ENCODE data around the gene SHMT2.
A peak's percentile ranks its signal among the peaks of the same experiment; 100 is the strongest.

The SHMT2 gene

DNA sequence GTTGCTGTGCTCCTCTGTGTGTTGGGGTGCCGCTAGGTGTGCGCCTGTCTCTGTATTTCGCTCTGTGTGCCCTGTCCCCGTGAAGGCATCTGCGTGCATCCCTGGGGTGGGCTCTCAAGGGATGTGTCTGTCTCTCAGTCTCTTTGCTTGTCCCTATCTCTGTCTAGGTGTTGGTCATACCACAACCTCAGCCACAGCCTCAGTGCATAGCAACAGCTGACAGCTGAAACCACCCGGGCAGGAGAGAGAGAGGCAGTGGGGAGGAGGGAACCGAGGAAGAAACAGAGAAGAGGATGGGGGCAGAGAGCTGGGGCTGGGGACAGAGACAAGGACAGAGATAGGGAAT, 13.9 kb upstream of the SHMT2 start:
- Histone ChIP-seq H3K4me3 (ENCODE audit: low read depth in 1 of 2, low read length in 2 of 2) (no peak overlapping the region), H3K4me1 (ENCODE audit: control insufficient read depth in 1 of 2, insufficient read depth in 2 of 2, low read length in 2 of 2) (peaks cover 0 to 48% of the 10 kb centered on the region in 2 donors), H3K27me3 (ENCODE audit: low read depth, low read length) (peaks cover 52% of the 10 kb centered on the region), H3K9me3 (ENCODE audit: control insufficient read depth in 1 of 2, low read length in 2 of 2) (no peaks in the 10 kb centered on the region), H3K27ac (ENCODE audit: low read length) (no peak overlapping the region), H3K36me3 (ENCODE audit: control insufficient read depth in 1 of 2, insufficient read depth in 2 of 2, low read length in 2 of 2) (peaks cover 3 to 24% of the 10 kb centered on the region in 2 donors)

- peak within 1 kb of the TSS in 1 of 2 donors; percentile 65 for H3K4me3 ChIP-seq (ENCODE audit: low read depth in 1 of 2, low read length in 2 of 2)
- peaks cover 0 to 18% of the 10 kb centered on the region in 2 donors for H3K36me3 ChIP-seq (ENCODE audit: control insufficient read depth in 1 of 2, insufficient read depth in 2 of 2, low read length in 2 of 2)
- H3K27me3 ChIP-seq (ENCODE audit: low read depth, low read length), result peaks cover 59% of the 10 kb centered on the region
- no peaks in the 10 kb centered on the region for H3K9me3 ChIP-seq (ENCODE audit: control insufficient read depth in 1 of 2, low read length in 2 of 2)
- no peak within 1 kb of the TSS for H3K27ac ChIP-seq (ENCODE audit: low read length)
- peaks cover 0 to 48% of the 10 kb centered on the region in 2 donors for H3K4me1 ChIP-seq (ENCODE audit: control insufficient read depth in 1 of 2, insufficient read depth in 2 of 2, low read length in 2 of 2)
Measured at GRCh38 chr12:57216014-57216911, 13.2 kb upstream of the SHMT2 start, which contains the start of gene NXPH4. Gene NXPH4 (plus strand): TSS chr12:57216794. CDS start chr12:57216970, 176 bp downstream.

DNA sequence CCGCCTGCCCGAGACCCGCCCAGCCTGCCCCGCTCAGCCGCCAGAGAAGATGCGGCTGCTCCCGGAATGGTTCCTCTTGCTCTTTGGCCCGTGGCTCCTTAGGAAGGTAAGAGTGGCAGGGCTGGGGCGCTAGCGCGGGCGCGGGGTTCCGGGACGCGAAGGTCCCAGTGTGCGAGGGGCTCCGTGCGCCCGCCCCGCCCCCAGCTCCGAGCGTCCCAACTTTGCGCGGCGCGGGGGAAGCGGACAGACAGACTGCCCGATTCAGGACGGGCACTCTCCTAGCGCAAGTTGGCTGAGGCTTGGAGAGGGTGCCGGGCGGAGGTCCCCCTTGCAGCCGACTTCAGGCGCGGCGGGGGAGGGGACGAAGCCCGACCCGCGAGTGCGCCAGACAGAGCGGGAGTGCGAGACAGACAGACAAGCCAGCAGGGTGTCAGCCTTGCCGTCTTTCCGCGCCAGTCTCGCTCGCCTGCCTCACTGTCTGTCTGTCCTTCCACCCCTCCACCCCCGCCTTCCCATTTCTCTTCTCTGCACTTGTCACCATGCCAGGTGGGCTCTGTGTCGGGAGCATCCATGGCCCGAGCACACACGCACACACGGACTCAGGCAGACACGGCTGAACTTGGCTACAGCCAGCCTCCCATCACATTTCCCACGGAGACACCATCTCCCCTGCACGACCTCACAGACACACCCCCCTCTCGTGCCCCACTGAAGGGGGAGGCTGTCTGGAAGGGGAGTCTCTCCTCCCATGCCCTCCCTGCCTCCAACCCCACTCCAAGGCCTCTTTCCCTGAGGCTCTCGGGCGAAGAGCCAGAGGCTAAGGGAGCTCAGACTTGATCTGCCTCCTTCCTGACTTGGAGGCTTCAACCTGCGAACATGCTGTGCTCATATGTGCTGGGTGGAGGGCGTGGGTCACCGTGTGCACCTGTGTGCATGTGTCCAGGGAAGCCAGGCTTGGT, 12.3 kb upstream of the SHMT2 start:
- H3K4me3 ChIP-seq (ENCODE audit: low read depth in 1 of 2, low read length in 2 of 2), result peak overlapping the region in 1 of 2 donors; percentile 65
- peaks cover 0 to 48% of the 10 kb centered on the region in 2 donors for H3K4me1 ChIP-seq (ENCODE audit: control insufficient read depth in 1 of 2, insufficient read depth in 2 of 2, low read length in 2 of 2)
- H3K9me3 ChIP-seq (ENCODE audit: control insufficient read depth in 1 of 2, low read length in 2 of 2), result no peaks in the 10 kb centered on the region
- H3K27ac ChIP-seq (ENCODE audit: low read length), result no peak overlapping the region
- peaks cover 0 to 8% of the 10 kb centered on the region in 2 donors for H3K36me3 ChIP-seq (ENCODE audit: control insufficient read depth in 1 of 2, insufficient read depth in 2 of 2, low read length in 2 of 2)
- H3K27me3 ChIP-seq (ENCODE audit: low read depth, low read length), result peaks cover 66% of the 10 kb centered on the region

DNA sequence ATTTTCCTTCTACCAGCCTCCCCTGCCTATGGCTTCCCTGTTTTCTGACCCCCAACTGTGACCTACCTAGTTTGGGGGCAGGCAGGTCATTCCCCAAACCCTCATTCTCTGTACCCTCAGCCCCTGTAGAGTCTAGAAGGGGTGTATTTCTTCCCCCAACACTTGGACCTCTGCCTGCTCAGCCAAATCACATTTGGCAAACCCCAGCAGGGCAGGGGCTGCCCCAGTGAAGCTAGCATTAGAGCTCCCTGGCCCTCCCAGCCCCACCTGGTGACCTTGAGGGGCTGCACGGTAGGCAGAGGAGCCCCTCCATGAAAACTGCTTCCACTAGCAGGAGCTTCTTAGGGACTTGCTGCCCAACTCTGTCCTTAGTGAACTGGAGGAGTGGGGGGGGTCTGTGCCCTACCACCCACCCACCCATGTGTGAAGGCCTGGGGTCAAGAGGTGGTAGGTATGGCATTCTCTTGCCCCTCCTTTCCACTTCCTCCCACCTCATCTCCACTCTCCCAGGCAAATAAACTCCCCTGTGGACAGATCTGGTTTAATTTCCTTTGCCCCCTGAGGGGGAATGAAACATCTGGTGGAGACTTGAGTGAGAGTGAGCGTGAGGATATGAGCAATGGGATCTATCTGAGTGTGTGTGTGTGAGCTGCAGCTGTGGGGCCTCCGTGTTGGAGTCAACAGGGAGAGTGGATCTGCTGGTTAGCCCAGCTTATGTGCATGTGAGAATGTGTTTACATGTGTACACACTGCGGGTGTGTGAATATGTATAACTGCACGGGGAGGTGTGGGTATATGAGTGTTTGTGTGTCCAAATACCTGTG, 11.3 kb upstream of the SHMT2 start:
- Histone ChIP-seq H3K9me3 (ENCODE audit: control insufficient read depth in 1 of 2, low read length in 2 of 2) (no peaks in the 10 kb centered on the region), H3K36me3 (ENCODE audit: control insufficient read depth in 1 of 2, insufficient read depth in 2 of 2, low read length in 2 of 2) (no peaks in the 10 kb centered on the region), H3K4me3 (ENCODE audit: low read depth in 1 of 2, low read length in 2 of 2) (no peak overlapping the region), H3K27me3 (ENCODE audit: low read depth, low read length) (peaks cover 76% of the 10 kb centered on the region), H3K27ac (ENCODE audit: low read length) (no peak overlapping the region), H3K4me1 (ENCODE audit: control insufficient read depth in 1 of 2, insufficient read depth in 2 of 2, low read length in 2 of 2) (peaks cover 0 to 42% of the 10 kb centered on the region in 2 donors)

DNA sequence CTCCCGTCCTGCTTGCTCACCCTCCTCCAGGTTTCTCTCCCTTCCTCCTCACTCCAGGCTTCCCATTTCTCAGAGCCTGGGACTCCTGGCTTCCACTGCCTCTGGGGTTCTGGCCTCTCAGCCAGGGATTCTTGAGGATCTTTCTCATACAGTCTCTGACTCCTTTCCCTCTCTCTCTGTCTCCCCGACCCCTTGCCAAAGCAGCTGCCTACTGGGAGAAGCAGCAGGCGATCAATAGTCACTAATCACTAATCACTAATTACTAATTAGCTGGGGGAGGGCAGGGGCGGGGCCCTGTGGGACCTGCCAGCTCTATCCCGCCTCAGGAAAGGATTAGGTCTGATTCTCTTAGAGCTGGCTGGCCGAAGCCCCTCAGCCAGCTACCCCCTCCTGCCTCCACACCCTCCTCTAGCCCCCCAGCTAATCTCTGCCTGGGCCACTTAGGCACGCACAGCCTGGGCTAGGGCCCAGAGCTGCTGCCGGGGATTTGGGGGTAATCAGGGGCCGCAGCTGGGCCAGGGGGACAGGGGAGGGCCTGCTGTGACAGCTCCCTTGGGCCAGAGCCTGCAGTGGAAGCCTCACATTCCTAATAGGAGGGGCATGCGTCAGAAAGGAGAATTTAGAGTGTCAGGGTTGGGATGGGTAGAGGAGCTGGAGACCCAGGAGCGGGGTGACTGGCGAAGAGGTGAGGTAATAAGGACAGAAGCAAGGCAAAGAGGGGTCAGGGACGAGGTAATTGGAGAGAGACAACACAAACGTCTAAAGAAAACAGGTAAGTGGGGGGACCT, 10.1 kb upstream of the SHMT2 start:
- H3K4me1 ChIP-seq (ENCODE audit: control insufficient read depth in 1 of 2, insufficient read depth in 2 of 2, low read length in 2 of 2), result peaks cover 0 to 33% of the 10 kb centered on the region in 2 donors
- H3K36me3 ChIP-seq (ENCODE audit: control insufficient read depth in 1 of 2, insufficient read depth in 2 of 2, low read length in 2 of 2), result no peaks in the 10 kb centered on the region
- H3K27me3 ChIP-seq (ENCODE audit: low read depth, low read length), result peaks cover 87% of the 10 kb centered on the region
- H3K4me3 ChIP-seq (ENCODE audit: low read depth in 1 of 2, low read length in 2 of 2), result no peak overlapping the region
- H3K27ac ChIP-seq (ENCODE audit: low read length), result no peak overlapping the region
- no peaks in the 10 kb centered on the region for H3K9me3 ChIP-seq (ENCODE audit: control insufficient read depth in 1 of 2, low read length in 2 of 2)

DNA sequence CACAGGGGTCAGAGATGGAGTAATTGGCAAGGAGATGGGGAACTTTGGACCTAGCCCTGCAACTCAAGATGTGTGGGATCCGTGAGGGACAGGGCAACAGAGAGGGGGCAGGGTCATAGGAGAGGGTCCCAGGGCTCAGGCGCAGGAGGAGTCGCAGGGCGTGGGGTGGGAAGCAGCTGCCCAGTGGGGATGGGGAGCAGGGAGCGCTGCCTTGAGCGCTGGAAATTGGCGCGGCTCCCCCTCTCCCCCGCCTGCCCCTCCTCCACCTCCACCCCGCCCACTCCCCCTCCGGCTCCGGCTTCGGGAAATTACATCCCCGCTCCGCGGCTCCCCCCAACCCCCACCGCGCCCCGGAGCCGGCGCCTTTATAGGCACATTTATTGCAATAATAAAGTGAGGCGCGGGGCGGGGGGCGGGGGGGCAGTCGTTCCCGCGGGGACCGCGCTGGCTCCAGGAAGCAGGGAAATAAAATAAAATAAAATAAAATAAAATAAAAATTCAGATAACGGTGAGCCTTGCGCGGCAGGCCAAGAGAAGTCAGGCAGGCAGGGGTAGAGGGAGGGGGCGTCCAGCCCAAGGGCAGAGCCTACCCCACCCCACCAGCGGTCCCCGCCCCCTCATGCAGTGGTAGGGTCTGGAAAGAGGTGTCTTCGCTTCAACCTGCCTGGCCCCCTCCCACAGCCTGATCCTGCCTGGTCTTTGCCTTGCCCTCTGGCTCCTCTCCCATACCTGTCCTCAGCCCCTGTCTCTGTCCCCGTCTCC, 9.3 kb upstream of the SHMT2 start:
- H3K27me3 ChIP-seq (ENCODE audit: low read depth, low read length), result peaks cover 87% of the 10 kb centered on the region

DNA sequence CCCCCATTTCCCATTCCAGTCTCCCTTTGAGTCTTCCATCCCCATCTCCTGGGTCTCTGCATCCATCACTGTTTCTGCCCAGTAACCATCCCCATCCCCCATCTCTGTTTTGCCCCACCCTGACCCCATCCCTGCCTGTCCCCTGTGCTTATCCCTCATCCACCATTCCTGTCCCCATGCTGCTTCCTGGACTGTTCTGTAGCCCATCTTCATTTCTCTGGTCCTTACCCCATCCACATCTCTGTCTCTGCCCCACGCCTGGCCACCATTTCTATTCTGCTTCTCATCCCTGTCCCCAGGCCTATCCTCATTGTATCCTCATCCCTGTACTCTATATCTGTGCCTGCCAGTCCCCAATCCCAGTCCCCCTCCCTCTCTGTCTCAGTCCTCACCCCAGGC, 8.7 kb upstream of the SHMT2 start:
- Histone ChIP-seq H3K27ac (ENCODE audit: low read length) (no peak overlapping the region), H3K27me3 (ENCODE audit: low read depth, low read length) (peaks cover 87% of the 10 kb centered on the region), H3K36me3 (ENCODE audit: control insufficient read depth in 1 of 2, insufficient read depth in 2 of 2, low read length in 2 of 2) (no peaks in the 10 kb centered on the region), H3K4me3 (ENCODE audit: low read depth in 1 of 2, low read length in 2 of 2) (no peak overlapping the region), H3K9me3 (ENCODE audit: control insufficient read depth in 1 of 2, low read length in 2 of 2) (no peaks in the 10 kb centered on the region), H3K4me1 (ENCODE audit: control insufficient read depth in 1 of 2, insufficient read depth in 2 of 2, low read length in 2 of 2) (peaks cover 0 to 34% of the 10 kb centered on the region in 2 donors)

More for the DNA sequence above, 9.3 kb upstream of the SHMT2 start:
- Histone ChIP-seq H3K9me3 (ENCODE audit: control insufficient read depth in 1 of 2, low read length in 2 of 2) (no peaks in the 10 kb centered on the region), H3K27ac (ENCODE audit: low read length) (no peak overlapping the region), H3K4me1 (ENCODE audit: control insufficient read depth in 1 of 2, insufficient read depth in 2 of 2, low read length in 2 of 2) (peaks cover 0 to 33% of the 10 kb centered on the region in 2 donors), H3K4me3 (ENCODE audit: low read depth in 1 of 2, low read length in 2 of 2) (no peak overlapping the region), H3K36me3 (ENCODE audit: control insufficient read depth in 1 of 2, insufficient read depth in 2 of 2, low read length in 2 of 2) (no peaks in the 10 kb centered on the region)

DNA sequence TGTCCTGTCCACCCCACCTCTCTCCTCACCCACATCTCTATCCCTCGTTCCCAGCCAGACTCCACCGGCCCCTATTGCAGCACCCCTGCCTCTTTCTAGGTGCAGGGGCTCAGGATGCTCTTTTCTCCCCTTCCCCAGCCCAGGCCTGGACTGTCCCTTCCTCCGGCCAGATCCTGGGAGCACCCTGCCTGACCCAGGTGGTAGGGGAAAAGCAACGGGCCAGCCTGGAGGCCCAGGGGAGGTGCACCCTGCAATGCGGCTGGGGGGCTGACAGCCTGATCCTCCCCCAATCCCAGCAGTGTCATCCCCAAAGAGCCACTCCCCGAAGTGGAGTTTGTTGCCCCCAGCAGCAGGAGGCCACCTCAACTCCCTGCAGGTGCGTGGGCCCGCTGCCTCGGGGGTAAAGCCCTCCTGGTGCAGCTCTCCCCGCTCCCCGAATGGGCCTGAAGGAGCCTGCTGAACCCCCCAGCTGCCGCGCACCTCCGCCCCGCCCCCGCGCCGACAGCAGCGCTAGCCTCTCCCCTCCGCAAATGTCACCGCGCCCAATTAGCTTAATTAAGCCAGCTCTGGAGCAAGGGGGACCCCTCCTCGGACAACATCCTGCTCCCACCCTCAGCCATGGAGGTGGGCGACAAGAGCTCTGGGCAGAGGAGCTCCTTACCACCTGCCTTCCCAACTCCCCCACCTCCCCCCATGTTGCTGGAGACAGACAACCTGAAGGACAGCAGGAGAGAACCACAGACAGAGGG, 8.2 kb upstream of the SHMT2 start:
- no peaks in the 10 kb centered on the region for H3K9me3 ChIP-seq (ENCODE audit: control insufficient read depth in 1 of 2, low read length in 2 of 2)
- H3K27ac ChIP-seq (ENCODE audit: low read length), result no peak overlapping the region
- no peaks in the 10 kb centered on the region for H3K36me3 ChIP-seq (ENCODE audit: control insufficient read depth in 1 of 2, insufficient read depth in 2 of 2, low read length in 2 of 2)
- H3K4me3 ChIP-seq (ENCODE audit: low read depth in 1 of 2, low read length in 2 of 2), result no peak overlapping the region
- peaks cover 86% of the 10 kb centered on the region for H3K27me3 ChIP-seq (ENCODE audit: low read depth, low read length)
- H3K4me1 ChIP-seq (ENCODE audit: control insufficient read depth in 1 of 2, insufficient read depth in 2 of 2, low read length in 2 of 2), result peaks cover 0 to 29% of the 10 kb centered on the region in 2 donors
